ENCODE results near the gene SLC51B.

GRCh38 chr15:65037309-65037708 lies 7.9 kb upstream of the SLC51B start:
- TF ChIP-seq POLR2A (IDR thresholded peaks at IDR 0.05) (no peak), CTCF (IDR thresholded peaks at IDR 0.05) (no peak)

Measured in right lobe of liver (tissue), 4 donors.